SKM-1 (cell line): Measurements from ENCODE around the gene ERV3-1.
"Not testable (repeated sequence)": the region's sequence is repeated elsewhere in the genome, so short reads cannot be mapped to it uniquely, and the experiment has no call there.

ENCODE experiments used
- DNase-seq: peaks from one replicate; lab custom pipeline; 2025; ENCODE audit not compliant: unreplicated experiment; lab: John Stamatoyannopoulos, UW

ERV3-1 gene

GRCh38 chr7:65002972-65003585 lies 3.4 kb downstream of the ERV3-1 start:
- no peak for DNase-seq

GRCh38 chr7:65001291-65001814 lies 5.1 kb downstream of the ERV3-1 start:
- DNase-seq, result no peak

DNA sequence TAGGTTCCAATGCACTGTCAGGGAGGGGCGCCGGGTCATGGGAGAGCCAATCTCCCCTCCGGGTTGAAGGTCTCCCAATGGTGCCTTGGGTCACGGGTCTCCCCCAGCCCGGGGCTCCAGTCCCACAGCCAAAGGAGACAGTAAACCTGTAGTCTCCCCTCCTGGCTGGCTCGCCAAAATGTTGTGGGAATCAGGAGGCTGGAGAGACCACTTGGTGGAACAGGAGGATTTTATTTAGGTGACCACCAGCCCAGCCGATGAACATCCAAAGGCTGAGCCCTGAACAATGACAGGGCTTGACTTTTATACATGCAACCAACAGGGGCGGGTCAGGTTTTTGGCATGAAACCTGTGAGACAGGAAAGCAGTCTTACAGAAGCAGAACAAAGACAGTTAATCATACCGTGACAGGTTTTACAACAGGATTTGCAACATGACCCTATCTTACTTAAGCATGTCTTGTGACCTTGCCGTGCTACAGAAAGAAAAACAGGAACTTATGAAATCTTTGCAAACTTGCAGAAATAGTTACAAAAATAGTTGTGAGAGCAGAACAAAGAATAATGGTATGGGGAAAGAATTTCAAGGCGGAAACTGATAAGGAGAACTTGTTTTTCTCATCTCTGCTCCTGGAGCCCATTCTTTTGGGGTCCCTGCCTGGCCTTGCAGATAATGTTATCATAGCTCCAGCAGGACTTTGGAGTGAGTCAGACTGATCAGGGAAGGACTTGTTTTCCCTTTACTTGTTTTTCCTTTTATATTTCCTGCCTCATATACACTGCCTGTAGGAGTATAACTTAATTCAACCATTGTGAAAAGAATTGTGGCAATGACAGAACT lies 7.1 kb downstream of the ERV3-1 start:
- DNase-seq, result peak; percentile 91

DNA sequence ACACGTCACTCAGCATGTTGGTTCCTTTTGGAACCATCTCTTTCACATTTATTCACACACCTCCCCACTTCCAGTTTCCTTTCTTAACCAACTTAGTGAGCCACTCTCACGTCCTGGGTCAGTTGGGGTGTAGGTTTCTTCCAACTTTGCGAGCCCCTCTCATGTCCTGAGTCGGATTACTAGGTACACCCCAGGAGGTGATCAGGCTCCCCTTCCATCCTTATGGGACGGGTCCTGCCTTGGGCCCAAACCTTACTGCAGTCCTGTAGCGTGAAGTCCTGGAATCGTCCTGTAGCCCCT lies 7.7 kb downstream of the ERV3-1 start:
- no peak for DNase-seq

DNA sequence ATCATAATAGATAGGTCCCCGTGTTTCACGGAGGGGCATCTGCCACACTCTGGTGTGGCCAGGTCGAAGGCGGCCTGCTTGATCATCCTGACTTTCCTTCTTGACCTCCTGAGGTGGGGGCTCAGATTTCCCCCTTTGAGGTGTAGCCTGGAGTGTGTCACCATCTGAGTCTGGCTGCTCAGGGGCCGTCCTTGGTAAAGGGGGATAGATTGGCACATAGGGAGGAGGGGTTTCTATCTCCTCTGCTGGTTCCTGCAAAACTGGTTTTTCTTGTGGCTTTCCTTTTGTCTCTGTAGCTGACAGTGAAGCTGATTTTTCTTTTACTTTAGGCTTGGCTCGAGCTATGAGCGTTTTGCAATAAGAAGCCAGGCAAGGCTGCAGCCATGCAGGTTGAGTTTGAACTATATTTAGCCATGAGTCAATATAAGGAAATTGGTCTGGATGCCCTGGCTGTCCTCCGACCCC lies 8.5 kb downstream of the ERV3-1 start:
- no peak for DNase-seq

DNA sequence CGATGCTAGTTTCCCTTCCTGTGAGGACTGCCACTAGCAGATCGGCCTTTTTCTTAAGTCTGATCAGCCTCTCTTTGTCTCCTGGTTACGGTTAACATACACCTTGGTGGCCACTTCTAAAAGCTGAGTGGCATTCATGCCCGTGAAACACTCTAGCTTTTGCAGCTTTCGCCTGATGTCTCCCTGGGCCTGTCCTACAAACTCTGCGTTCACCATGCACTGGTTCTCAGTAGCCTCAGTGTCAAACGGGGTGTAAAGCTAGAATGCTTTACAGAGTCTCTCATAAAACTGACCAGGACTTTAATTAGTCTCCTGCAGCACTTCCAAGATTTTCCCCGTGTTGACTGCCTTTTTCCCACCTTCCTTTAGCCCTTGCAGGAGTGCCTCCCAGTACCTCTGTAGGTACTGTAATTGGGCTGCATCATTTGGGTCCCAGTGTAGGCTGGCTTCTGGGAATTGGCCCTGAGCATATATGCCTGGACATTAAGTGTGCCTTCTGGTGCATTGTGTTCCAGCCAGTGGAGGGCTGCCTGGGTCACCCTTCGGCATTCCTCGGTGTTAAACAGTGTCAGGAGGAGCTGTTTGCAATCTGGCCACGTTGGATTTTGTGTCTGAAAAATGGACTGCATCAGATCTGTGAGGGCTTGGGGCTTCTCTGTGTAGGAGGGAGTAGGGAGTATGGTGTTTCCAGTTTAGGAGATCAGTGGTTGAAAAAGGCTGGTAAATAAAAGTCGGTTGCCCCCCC lies 9.2 kb downstream of the ERV3-1 start:
- DNase-seq, result no peak

DNA sequence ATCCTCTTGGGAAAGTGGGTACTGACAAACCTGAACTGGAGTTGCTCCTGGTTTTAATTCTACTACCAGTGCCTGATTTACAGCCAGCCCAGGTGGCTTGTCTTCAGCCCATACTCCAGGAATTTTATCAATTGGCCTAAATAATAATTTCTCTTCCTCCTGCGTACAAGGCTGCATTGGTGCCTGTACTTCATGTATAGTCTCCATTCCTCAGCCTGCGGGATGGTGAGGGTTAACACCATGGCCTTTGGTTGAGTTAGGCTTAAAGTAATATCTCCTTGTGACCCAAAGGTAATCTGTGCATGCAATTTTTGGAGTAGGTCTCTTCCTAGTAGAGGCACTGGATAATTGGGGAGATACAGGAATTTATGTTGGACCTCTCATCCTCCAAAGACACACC lies 10.2 kb downstream of the ERV3-1 start:
- no peak for DNase-seq

DNA sequence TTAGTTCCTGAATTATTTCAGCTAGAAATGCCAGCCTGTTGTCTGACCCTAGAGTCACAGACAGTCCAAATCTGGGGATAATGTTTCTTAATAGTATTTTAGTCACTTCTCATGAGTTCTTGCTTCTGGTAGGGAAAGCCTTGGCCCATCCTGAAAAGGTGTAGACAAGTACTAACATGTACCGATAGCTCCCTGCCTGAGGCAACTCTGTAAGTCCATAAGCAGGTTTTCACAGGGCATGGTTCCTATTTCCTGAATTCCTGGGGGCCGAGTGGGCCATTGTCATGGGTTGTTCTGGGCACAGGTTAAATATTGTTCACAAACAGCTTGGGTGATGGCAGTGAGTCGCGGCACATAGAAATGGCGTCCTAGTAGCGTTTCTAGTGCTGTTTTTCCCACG lies 12.6 kb downstream of the ERV3-1 start:
- no peak for DNase-seq

- DNase-seq, result no peak
These were observed 13.5 kb downstream of the ERV3-1 start for GRCh38 chr7:64992971-64993370.

DNA sequence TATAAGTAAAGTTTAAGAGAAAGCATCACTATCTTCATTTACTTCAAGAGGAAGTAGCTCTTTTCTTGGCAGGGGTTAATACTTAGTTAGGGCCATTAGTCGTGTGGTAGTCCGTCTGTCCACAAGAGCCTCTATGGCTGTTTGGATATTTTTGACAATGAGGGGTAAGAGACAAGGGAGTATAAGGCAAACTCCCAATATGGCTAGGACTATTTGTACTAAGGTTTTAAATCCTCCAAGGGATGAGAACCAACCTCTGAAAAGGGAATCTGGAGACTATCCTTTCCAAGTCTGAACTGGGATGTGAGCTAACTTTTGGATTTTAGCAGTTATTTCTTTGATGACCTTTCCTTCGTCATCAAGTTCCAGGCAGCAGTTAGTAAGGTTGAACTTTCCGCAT lies 15.6 kb downstream of the ERV3-1 start, which contains the start of gene ZNF117:
ZNF117 (minus strand) TSS at position 101 of the 400 bp plus-strand sequence.
- no peak for DNase-seq

DNA sequence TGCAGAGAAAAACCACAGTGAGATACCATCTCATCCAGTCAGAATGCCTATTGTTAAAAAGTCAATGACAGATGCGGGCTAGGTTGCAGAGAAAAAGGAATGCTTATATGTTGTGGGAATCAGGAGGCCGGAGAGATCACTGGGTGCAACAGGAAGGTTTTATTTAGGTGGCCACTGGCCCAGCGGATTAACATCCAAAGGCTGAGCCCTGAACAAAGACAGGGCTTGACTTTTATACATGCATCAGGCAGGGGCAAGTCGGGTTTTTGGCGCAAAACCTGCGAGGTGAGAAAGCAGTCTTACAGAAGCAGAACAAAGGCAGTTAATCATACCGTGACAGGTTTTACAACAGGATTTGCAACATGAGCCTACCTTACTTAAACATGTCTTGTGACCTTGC lies 16.3 kb downstream of the ERV3-1 start:
- DNase-seq, result no peak

GRCh38 chr7:64978497-64979203 lies 27.8 kb downstream of the ERV3-1 start:
- no peak for DNase-seq

DNA sequence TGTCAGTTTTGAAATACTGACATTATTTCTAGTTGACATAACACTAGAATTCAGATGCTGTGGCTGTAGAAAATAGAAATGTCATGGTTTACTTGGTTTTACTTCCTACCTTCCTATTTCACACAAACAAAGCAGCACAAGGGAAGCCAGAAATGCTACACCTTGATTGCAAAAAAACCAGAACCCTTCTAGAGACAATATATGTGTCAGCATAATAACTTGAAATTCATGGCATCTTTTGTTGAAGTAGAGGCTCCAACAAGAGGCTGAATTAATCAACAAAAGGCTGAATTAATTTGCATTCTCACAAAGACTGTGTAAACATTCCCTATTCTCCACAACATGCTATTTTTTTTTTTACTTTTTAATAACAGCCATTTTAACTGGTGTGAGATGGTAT lies 40.9 kb downstream of the ERV3-1 start:
- no peak for DNase-seq

DNA sequence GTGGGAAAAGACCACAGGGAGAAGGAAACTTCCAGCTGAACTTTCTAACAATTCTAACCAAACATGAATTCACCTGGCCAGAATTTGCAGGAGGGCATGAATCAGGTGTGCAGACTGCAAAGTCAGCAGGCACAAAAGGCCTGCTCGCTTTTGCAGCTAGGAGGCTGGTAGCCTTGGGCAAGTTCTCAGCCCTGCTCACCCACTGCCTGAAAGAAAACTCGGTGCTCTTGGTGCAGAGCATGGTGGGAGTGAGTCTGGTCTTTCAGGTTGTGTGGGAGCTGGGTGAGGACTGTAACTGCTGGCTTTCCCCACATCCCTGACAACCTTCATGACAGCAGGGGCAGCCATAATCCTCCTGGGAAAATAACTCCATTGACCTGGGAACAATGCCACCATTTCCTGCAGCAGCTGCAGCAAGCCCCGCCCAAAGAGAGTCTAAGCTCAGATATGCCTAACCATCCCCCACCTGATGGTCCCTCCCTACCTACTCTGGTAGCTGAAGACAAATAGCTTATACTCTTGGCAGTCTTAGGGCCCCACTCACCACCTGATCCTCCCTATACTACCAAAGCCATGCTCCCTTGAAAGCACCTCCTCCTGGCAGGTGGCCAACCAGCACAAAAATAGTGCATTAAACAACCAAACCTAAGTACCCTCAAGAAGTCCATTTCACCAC lies 47.3 kb downstream of the ERV3-1 start:
- DNase-seq, result no peak

GRCh38 chr7:64951250-64951848 lies 55.1 kb downstream of the ERV3-1 start:
- peak; percentile 51 for DNase-seq

DNA sequence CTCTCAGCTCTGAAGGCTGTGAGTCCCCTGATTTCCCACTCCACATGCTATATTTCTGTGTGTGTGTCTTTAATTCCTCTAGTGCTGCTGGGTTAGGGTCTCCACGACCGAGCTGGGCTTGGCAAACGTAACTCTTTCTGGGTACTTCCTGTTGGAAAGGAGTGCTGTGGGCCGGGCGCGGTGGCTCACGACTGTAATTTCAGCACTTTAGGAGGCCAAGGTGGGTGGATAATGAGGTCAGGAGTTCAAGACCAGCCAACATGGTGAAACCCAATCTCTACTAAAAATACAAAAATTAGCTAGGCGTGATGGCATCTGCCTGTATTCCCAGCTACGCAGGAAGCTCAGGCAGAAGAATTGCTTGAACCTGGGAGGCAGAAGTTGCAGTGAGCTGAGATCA lies 55.8 kb downstream of the ERV3-1 start:
- not testable (repeated sequence) for DNase-seq

DNA sequence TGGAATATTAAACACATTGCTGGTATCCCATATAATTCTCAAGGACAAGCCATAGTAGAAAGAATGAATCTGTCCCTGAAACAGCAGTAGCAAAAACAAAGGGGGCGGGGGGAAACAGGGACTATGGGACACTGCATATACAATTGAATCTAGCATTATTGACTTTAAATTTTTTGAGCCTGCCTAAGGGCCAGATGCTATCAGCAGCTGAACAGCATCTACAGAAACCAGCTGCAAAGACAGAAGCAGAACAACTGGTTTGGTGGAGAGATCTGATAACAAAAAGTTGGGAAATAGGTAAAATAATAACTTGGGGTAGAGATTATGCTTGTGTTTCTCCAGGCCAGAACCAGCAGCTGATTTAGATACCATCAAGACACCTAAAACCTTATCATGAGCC lies 57.7 kb downstream of the ERV3-1 start:
- not testable (repeated sequence) for DNase-seq

GRCh38 chr7:64947252-64948000 lies 59.1 kb downstream of the ERV3-1 start:
- no peak for DNase-seq

DNA sequence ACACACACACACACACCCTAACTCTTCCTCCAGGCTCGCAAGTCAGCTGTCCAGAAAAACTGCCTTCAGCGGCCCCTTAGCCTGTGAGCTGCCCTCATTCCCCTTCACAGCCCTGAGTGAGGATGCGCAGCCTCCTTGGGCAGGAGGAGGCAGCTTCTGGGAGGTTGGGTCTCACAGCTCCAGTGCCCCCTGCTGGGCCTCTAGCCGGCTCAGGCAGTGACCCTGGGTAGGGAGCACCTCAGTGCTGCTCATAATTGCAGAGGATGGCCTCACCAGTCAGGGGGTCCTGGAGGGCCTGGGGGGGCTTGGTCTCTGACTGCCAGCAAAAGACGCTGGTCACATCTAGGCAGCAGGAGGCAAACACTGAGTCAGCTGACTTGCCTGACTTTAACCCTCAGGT lies 59.7 kb downstream of the ERV3-1 start:
- no peak for DNase-seq
